HG02571 (cell line): Measurements from ENCODE around the gene BCL7C.

Source experiments
- ATAC-seq: cut with Tn5 transposase; IDR thresholded peaks from one replicate; pipeline ENCODE4 v1.9.1; 2021; ENCODE audit warnings: mild to moderate bottlenecking, moderate library complexity; ENCODE audit not compliant: unreplicated experiment

BCL7C gene

GRCh38 chr16:30922960-30923535 lies 29.2 kb upstream of the BCL7C start:
- ATAC-seq: peak; percentile 58

GRCh38 chr16:30922420-30922959 lies 28.6 kb upstream of the BCL7C start:
- ATAC-seq: peak; percentile 73

- no peak for ATAC-seq
Observed at GRCh38 chr16:30921748-30922419, 28.0 kb upstream of the BCL7C start.

- no peak for ATAC-seq
Observed at GRCh38 chr16:30921459-30921747, 27.5 kb upstream of the BCL7C start.

- ATAC-seq: no peak
Observed at GRCh38 chr16:30920891-30921290, 27.0 kb upstream of the BCL7C start.

GRCh38 chr16:30918614-30919013 lies 24.7 kb upstream of the BCL7C start:
- ATAC-seq: no peak

GRCh38 chr16:30914830-30915229 lies 21.0 kb upstream of the BCL7C start:
- no peak for ATAC-seq

- ATAC-seq: no peak
Observed at GRCh38 chr16:30912794-30913412, 19.0 kb upstream of the BCL7C start.

- no peak for ATAC-seq
Observed at GRCh38 chr16:30910427-30911029, 16.7 kb upstream of the BCL7C start.

- no peak for ATAC-seq
Observed at GRCh38 chr16:30907064-30907463, 13.2 kb upstream of the BCL7C start.

- no peak for ATAC-seq
Observed at GRCh38 chr16:30904114-30904780, 10.4 kb upstream of the BCL7C start.

GRCh38 chr16:30903596-30903995 lies 9.7 kb upstream of the BCL7C start:
- ATAC-seq: no peak

GRCh38 chr16:30903002-30903401 lies 9.1 kb upstream of the BCL7C start:
- ATAC-seq: no peak

GRCh38 chr16:30902029-30902972 lies 8.4 kb upstream of the BCL7C start:
- ATAC-seq: peak; percentile 56

- no peak for ATAC-seq
Observed at GRCh38 chr16:30901201-30902028, 7.5 kb upstream of the BCL7C start.

- ATAC-seq: no peak
Observed at GRCh38 chr16:30900588-30900987, 6.7 kb upstream of the BCL7C start.

GRCh38 chr16:30899794-30900193 lies 5.9 kb upstream of the BCL7C start:
- no peak for ATAC-seq

GRCh38 chr16:30896889-30897733 lies 3.2 kb upstream of the BCL7C start:
- ATAC-seq: no peak
